GM12878 (cell line): ENCODE data around the gene KHNYN. TPM values are rescaled to one million over a fixed set of nuclear protein-coding genes. Genes with fewer than 3 reads are reported as not detected.

Experiments
- ATAC-seq: fragments of 200-7000 bp; cut with Tn5 transposase; 3 replicates; pipeline ENCODE4 v1.9.1; 2020; ENCODE audit warnings: mild to moderate bottlenecking, moderate library complexity
- BruUV-seq: library from RNA; stranded (reverse); fragments of 400-500 nt; replicated peaks from 2 replicates; lab custom pipeline; 2021; lab: Mats Ljungman, UMichigan
- CTCF ChIA-PET: fragments of 300-600 bp; sonication (Branson Sonifier 250); formaldehyde crosslinking; extraction: SDS; loops from one replicate; lab custom pipeline; 2021; ENCODE audit warnings: inconsistent platforms; lab: Yijun Ruan, JAX
- POLR2A ChIA-PET: fragments of 350-600 bp; formaldehyde crosslinking; extraction: SDS; loops from one replicate; lab custom pipeline; 2021; ENCODE audit warnings: inconsistent platforms; lab: Charles Lee
- RAD21 ChIA-PET: fragments of 300-600 bp; sonication (Branson Sonifier 250); formaldehyde crosslinking; loops from one replicate; lab custom pipeline; 2023; ENCODE audit warnings: antibody characterized with exemption; ENCODE audit not compliant: unreplicated experiment; lab: Charles Lee
- SMC1A ChIA-PET: fragments of 300-600 bp; sonication (Branson Sonifier 250); formaldehyde crosslinking; loops from one replicate; lab custom pipeline; 2023; ENCODE audit not compliant: unreplicated experiment, uncharacterized antibody; lab: Charles Lee
- DNase-seq: peaks from one replicate; pipeline ENCODE4 v3.0.0-alpha.2; 2011; ENCODE audit warnings: low read depth, low spot score
- FAIRE-seq: peaks from 3 replicates; lab custom pipeline; 2011; peaks lifted over from hg19 to GRCh38; lab: Jason Lieb, UNC
- H2AFZ ChIP-seq: 2 replicates; pipeline ENCODE4 v1.6.0; 2011; ENCODE audit warnings: low read depth, low read length, control low read depth; ENCODE audit not compliant: control insufficient read depth
- H3K27ac ChIP-seq: 2 replicates; pipeline ENCODE4 v1.5.1; 2011; ENCODE audit warnings: control low read depth; ENCODE audit not compliant: control insufficient read depth, insufficient read depth
- H3K27me3 ChIP-seq, 2 experiments: replicated peaks in 1 of 2; 2 replicates each; pipeline versions ENCODE4 v1.6.0 to v1.6.1; 2011; ENCODE audit warnings: low read length in 1 of 2; ENCODE audit not compliant: control insufficient read depth in 2 of 2, insufficient read depth in 2 of 2
- H3K36me3 ChIP-seq, 2 experiments: 2 replicates each; pipeline ENCODE4 v1.5.1; 2011; ENCODE audit warnings: low read length in 1 of 2; ENCODE audit not compliant: control insufficient read depth in 2 of 2, insufficient read depth in 2 of 2
- H3K4me1 ChIP-seq: 2 replicates; pipeline ENCODE4 v1.6.1; 2011; ENCODE audit warnings: mild to moderate bottlenecking, low read length, moderate library complexity, mixed read lengths; ENCODE audit not compliant: control insufficient read depth, insufficient read depth
- H3K4me2 ChIP-seq: 2 replicates; pipeline ENCODE4 v1.6.0; 2011; ENCODE audit warnings: control low read depth; ENCODE audit not compliant: control insufficient read depth, insufficient read depth
- H3K4me3 ChIP-seq: fragments of 200-600 bp; sonication (generic); 2 replicates; pipeline ENCODE4 v1.5.1; 2016
- H3K79me2 ChIP-seq: 2 replicates; pipeline ENCODE4 v1.6.0; 2011; ENCODE audit warnings: low read length; ENCODE audit not compliant: control insufficient read depth, insufficient read depth
- H3K9ac ChIP-seq: 2 replicates; pipeline ENCODE4 v1.8.0; 2011; ENCODE audit warnings: low read length, control low read depth, mixed read lengths; ENCODE audit not compliant: control insufficient read depth, insufficient read depth
- H3K9me3 ChIP-seq: replicated peaks from 3 replicates; pipeline ENCODE4 v1.5.1; 2011; ENCODE audit warnings: mild to moderate bottlenecking, low read length; ENCODE audit not compliant: control insufficient read depth, insufficient read depth
- H4K20me1 ChIP-seq: 2 replicates; pipeline ENCODE4 v1.6.0; 2011; ENCODE audit not compliant: control insufficient read depth, insufficient read depth
- CHD2 ChIP-seq: IDR thresholded peaks from 2 replicates; pipeline ENCODE4 v1.6.1; 2011; ENCODE audit warnings: low read depth, low read length, improper control_type of control experiment, borderline replicate concordance
- SIX5 ChIP-seq: IDR thresholded peaks from 2 replicates; pipeline ENCODE4 v1.6.1; 2011; ENCODE audit warnings: mild to moderate bottlenecking, low read depth, low read length, moderate library complexity; ENCODE audit not compliant: severe bottlenecking
- ZBTB11 ChIP-seq: fragments of 450-650 bp; formaldehyde crosslinking; IDR thresholded peaks from 2 replicates; pipeline ENCODE4 v1.5.0; 2022; ENCODE audit warnings: mild to moderate bottlenecking, missing genetic modification characterization
- WGBS: methylation state at CpG from one replicate; pipeline ENCODE4 v1.1.6; 2016; ENCODE audit warnings: low lambda C conversion rate; ENCODE audit not compliant: insufficient replicate concordance, insufficient coverage; ENCODE audit errors: missing lambda C conversion rate; 5-methylcytosine and 5-hydroxymethylcytosine counted together
- in situ Hi-C: fragments of 300-500 bp; cut with MboI; formaldehyde crosslinking; loops from 9 replicates; pipeline ENCODE4 v1.14.3; 2018; ENCODE audit warnings: mixed read lengths
- intact Hi-C: fragments of 100-400 bp; cut with micrococcal nuclease; formaldehyde crosslinking; loops from one replicate; pipeline ENCODE4 v1.14.2; 2022; ENCODE audit not compliant: unreplicated experiment
- polyA plus RNA-seq, 11 experiments: library from polyadenylated mRNA; depleted of rRNA in 4 of 11; unstranded in 6 of 11; stranded (reverse) in 5 of 11; fragments of >200 nt; fragmentation: Nextera tagmentation in 4 of 11; fragmentation: Illumina TruSeq in 1 of 11; extraction: Ambion mirVana in 4 of 11; extraction: Trizol in 1 of 11; gene quantifications; 1 replicate in 1 of 11; 2 replicates in 10 of 11; pipeline versions ENCODE4 v1.2.1 to v1.2.3, GENCODE V29; 2011 to 2016; ENCODE audit warnings: inconsistent platforms in 2 of 11, missing spikeins in 2 of 11, low read depth in 1 of 11
- total RNA-seq, 4 experiments: library from RNA; depleted of rRNA in 3 of 4; stranded (reverse); fragments of >200 nt in 3 of 4; fragmentation: Illumina TruSeq in 1 of 4; extraction: Trizol in 1 of 4; gene quantifications; 2 replicates each; pipeline versions ENCODE4 v1.2.1 to v1.2.3, GENCODE V29; 2013 to 2021

KHNYN gene
- total and polyA plus RNA-seq, 10 of the 15 experiments (the other 5 are each of a cell fraction or from before 2014, with no cell fraction given): 1.4 to 34.7 (median 21.5) TPM

DNA sequence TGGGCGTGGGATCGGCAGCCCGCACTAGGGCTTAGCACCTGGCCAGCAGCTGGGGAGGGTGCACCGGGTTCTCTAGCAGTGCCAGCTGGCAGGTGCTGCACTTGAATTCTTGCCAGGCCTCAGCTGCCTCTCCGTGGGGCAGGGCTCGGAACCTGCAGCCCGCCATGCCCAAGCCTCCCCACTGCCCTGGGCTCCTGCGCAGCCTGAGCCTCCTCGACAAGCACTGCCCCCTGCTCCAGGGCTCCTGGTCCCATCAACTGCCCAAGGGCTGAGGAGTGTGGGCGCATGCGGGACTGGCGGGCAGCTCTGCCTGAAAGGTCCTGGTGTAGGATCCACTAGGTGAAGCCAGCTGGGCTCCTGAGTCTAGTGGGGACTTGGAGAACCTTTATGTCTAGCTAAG is 43.5 kb downstream of the KHNYN start:
- Histone ChIP-seq H3K9me3 (no peaks in the 10 kb centered on the region), H3K9ac (no peak overlapping the region), H3K27me3 (no peaks in the 10 kb centered on the region), H3K4me3 (no peak overlapping the region), H3K79me2 (no peaks in the 10 kb centered on the region), H3K36me3 (no peaks in the 10 kb centered on the region; a peak in 1 of 4 replicates), H3K27ac (no peak overlapping the region), H4K20me1 (no peaks in the 10 kb centered on the region), H2AFZ (no peak overlapping the region), H3K4me2 (no peak overlapping the region), H3K4me1 (no peaks in the 10 kb centered on the region)
- TF ChIP-seq ZBTB11 (no peak), CHD2 (no peak), SIX5 (no peak)
- 65% methylated on average over 12 of the region's 12 CpGs for WGBS
- ChIA-PET CTCF (no interaction called here), SMC1A (interaction anchor here (0.6 kb wide), 1 partner anchor 31 kb away, joined by 3 read pairs; no protein-coding TSS in a partner anchor), POLR2A (no interaction called here), RAD21 (no interaction called here)
- DNase-seq (no peak), ATAC-seq (no peak), FAIRE-seq (no peak)
- no TSS peak for BruUV-seq
- intact Hi-C loops (no loop called here), in situ Hi-C loops (loop anchor here (10.0 kb wide), 1 partner anchor 212 kb away; no protein-coding TSS in a partner anchor)
